NB4 (cell line): ENCODE data around the gene GPC4.

ENCODE experiments used
- MAX ChIP-seq: IDR thresholded peaks from 2 replicates; pipeline ENCODE4 v1.6.1; 2011; ENCODE audit warnings: low read depth, low read length
- POLR2A ChIP-seq: IDR thresholded peaks from 2 replicates; pipeline ENCODE4 v1.6.1; 2011; ENCODE audit warnings: mild to moderate bottlenecking; ENCODE audit not compliant: insufficient read length; ENCODE audit errors: extremely low read depth
- TF ChIP-seq, protein P1 (sequence below): IDR thresholded peaks from one replicate; pipeline ENCODE4 v1.5.1; 2012; ENCODE audit warnings: low read depth, low read length

GRCh38 chrX:133370696-133371275 is 44.5 kb downstream of the GPC4 start:
- TF ChIP-seq, protein P1, sequence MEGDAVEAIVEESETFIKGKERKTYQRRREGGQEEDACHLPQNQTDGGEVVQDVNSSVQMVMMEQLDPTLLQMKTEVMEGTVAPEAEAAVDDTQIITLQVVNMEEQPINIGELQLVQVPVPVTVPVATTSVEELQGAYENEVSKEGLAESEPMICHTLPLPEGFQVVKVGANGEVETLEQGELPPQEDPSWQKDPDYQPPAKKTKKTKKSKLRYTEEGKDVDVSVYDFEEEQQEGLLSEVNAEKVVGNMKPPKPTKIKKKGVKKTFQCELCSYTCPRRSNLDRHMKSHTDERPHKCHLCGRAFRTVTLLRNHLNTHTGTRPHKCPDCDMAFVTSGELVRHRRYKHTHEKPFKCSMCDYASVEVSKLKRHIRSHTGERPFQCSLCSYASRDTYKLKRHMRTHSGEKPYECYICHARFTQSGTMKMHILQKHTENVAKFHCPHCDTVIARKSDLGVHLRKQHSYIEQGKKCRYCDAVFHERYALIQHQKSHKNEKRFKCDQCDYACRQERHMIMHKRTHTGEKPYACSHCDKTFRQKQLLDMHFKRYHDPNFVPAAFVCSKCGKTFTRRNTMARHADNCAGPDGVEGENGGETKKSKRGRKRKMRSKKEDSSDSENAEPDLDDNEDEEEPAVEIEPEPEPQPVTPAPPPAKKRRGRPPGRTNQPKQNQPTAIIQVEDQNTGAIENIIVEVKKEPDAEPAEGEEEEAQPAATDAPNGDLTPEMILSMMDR = no peak
- TF ChIP-seq POLR2A (no peak), MAX (no peak)
